ENCODE results near the gene RGMB.

Gene RGMB

DNA sequence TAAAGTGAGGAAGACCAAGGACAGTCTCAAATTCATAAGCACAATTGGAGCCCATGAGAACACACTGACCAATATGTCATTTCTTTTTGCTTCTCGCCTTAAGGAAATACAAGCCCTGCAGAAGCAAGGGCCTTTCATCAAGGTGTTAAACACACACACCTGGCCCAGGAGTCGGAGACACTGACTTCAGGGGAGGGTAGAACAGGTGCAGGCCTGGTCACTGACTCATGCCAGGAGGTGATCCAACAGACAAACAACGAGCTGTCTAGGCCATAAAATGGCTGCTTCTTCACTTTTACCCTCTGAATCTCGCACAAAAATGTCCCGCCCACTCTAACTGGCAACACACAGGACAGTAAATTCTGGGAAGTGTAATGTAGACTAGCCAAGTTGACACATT is 62.7 kb downstream of the RGMB start:
- DNase-seq, result no peak

DNA sequence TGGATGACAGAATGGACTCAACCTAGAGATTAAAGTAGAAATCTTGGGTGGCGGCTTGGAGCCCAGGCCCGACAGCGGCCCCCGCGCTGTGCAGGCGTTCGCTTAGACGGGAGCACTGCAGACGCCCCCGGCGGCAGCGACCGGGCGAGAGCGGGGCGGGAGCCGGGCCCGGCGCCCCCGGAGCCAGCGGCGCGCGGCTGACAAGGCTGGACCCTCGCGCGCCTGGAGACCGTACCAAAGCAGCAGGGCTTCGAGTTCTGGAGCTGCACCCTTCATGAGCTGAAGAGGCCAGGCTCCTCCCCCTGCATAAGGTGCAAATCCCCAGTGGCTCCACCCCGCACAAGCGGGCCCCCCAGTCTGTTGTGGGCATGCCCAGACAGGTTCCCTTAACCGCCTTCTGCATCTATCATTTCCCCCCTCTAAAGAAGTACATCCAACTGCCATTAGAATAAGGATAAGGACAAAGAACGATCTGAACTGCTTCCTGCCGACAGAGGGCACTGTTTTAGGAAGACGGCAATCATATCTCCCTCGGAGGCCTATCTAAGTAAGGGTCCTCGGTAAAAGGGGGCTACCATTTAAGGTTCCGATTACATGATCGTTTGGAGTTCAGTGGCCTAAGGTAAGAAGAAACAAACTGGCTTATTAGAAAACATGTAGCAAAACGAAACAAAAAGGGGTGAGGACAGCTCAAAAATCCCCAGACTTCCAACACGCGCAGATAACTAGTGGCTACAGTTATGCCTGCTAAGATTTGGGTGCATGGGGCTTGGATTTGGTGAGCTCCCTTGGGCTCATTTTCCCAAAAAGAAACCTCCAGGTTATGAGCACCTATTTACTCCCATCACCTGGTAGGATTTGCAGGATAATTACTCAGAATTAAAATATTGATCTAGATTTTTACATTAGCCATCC is 66.3 kb downstream of the RGMB start:
- no peak for DNase-seq

DNA sequence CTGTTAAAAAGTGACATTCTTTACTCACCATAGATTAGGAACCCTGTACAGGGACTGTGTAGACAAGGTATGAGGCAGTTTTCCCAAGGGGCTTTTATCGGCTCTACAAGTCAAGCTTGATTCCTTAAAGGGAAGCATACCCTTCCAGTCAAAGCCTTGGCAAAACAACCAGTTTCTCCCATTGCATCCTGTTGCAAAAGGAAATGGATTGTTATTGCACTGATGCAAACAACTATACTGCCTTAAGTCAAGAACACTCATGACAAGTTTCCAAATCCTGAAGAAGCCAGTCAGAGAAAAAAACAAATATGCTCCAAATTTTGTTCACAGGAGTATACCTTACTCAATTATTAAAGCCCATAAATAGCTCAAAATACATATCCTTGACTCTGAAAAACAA is 67.5 kb downstream of the RGMB start:
- DNase-seq, result no peak

DNA sequence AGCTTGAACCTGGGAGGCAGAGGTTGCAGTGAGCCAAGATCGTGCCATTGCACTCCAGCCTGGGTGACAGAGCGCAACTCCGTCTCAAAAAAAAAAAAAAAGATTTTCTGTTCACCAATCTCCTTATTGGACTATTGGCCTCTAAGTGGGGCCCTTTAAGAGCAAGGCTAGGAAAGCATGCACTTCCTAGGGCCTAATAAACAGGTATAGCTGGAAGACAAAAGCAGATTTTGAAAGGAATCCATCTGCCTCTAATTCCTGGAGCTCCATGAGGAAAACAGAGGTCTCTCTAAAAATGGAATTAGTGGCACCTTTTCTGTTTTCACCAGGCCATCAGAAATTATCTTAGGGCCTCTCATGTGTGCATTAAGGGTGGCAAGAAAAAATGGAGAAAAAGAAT is 70.0 kb downstream of the RGMB start:
- DNase-seq, result no peak

DNA sequence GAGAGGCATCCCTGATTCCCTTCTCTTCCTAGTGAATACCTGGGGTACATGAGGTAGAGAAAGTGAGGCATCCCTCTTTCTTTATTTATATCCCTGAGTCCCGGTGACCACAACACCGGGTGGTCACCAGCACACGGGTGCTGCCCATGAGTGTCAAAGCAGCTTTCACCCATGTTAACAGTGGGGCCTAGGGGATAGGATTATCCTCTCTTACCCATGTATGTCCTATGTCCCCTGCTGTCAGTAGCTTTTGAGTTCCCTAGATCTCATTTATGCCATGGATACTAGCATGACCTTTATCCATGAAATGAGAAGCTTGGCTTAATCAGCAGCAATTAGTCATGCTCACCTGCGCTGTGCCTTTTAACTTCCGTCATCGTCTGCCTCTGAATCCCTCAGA is 71.4 kb downstream of the RGMB start:
- no peak for DNase-seq

DNA sequence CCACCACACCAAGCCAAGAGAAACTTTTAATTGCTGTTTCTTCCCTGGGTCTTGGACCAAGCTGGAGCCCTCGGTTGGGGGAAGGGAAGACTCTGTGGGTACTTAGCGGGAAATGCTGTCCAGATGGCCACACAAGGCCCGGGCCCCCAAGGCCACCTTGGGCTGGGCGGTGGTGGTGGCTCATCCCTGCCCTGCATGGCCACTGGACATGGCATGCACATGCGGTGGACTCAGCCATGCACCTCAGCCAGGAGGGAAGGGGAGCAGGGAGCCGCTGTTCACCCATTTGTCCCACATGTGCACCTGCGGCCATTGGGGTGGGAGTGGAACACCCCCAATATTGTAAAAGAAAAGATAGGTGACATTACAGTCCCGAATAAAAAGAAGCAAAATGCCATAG is 72.4 kb downstream of the RGMB start:
- DNase-seq, result no peak
